Activated CD4-positive, alpha-beta T cell treated with anti-CD3 and anti-CD28 coated beads, Interleukin-2, amount 50 U/mL, for 16 hours (primary cell): Measurements from ENCODE around the gene COX8C.
"Not testable (repeated sequence)": the region's sequence is repeated elsewhere in the genome, so short reads cannot be mapped to it uniquely, and the experiment has no call there.

Experiments
- DNase-seq: peaks from one replicate; pipeline ENCODE4 v3.0.0-alpha.2; 2020

COX8C gene

GRCh38 chr14:93322929-93323599, 23.9 kb upstream of the COX8C start:
- no peak for DNase-seq

DNA sequence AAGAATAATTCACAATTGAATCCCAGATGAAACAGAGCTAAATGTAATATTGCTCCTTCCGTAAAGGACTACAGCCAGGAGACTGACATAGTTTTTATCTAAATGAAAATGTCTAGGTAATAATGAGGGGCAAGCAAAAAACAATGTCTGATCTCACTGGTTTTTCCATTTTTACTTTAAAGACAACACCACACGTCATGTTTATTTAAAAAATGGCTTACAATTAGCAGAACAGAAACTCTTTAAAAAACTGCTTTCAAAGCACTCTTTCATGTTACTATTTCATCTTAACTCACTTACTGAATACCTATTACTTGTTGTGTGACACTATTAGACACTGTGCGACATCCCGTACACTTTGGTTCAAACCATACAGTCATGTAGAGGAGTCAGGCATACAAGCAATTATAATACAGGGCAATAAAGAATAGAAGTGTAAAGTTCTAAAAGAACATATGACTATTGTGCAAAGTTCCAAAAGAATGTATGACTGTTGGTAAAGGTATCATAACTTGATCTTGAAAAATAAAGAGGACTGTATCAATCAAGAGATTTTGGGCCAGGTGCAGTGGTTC, 23.3 kb upstream of the COX8C start:
- no peak for DNase-seq

DNA sequence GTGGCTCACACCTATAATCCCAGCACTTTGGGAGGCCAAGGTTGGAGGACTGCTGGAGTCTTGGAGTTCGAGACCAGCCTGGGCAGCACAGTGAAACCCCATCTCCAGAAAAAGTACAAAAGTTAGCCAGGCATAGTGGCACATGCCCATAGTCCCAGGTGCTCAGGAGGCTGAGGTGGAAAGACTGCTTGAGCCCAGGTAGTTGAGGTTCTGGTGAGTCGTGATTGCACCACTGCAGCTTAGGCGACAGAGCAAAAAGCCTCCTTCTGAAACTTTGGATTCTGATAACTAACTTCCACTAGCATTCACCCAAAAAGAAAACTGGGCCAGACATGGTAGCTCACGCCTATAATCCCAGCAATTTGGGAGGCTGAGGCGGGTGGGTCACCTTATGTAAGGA, 20.8 kb upstream of the COX8C start:
- no peak for DNase-seq

GRCh38 chr14:93328546-93328945, 18.4 kb upstream of the COX8C start:
- no peak for DNase-seq

- no peak for DNase-seq
Observed at GRCh38 chr14:93329965-93330608, 16.9 kb upstream of the COX8C start.

DNA sequence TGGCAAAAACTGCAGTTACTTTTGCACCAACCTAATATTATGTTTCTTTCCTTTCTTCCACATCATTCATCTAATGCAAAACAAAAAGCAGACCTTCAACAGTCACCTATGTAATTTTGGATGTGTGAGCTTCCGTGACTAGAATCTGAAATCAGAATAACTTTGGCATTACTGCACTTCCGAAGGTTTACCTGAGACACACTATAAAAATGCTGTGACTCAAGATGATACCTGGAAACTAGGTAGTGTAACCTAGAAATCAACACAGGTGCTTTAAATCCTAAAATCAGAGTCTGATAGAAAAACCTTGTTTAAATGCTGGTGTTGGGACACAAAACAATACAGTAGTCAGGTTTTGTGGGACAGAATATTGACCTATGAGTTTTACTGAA, 16.4 kb upstream of the COX8C start:
- no peak for DNase-seq

DNA sequence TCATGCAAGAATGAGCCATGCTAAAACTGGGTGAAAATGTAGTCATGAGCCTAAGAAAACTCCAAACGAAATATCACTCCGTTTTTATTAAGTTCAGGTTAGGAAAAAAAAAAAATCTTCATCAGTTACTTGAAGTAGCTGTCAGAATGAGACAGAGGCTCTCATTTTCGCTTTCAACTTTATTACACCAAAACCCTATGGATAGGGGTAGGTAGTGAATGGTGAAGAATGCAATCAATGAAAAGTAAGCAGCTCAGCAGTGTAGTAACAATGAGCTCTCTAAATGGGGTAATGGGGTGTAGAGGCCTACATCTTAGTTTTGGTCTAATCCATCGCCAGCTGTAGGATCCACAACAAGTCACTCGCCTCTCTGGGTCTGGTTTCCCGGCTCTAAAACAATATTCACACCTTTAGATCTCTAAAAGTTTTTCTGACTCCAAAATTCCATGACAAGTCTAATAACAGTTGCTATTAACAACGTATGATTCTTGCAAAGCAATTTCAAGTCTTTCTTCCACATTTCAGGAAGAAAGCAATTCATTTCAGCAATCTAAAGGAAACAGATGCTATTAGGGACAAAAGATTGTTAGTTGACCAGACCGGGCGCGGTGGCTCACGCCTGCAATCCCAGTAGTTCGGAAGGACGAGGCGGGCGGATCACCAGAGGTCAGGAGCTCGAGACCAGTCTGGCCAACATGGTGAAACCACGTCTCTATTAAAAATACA, 15.8 kb upstream of the COX8C start:
- peak; percentile 43 for DNase-seq

- no peak for DNase-seq
Observed at GRCh38 chr14:93331728-93332396, 15.1 kb upstream of the COX8C start.

DNA sequence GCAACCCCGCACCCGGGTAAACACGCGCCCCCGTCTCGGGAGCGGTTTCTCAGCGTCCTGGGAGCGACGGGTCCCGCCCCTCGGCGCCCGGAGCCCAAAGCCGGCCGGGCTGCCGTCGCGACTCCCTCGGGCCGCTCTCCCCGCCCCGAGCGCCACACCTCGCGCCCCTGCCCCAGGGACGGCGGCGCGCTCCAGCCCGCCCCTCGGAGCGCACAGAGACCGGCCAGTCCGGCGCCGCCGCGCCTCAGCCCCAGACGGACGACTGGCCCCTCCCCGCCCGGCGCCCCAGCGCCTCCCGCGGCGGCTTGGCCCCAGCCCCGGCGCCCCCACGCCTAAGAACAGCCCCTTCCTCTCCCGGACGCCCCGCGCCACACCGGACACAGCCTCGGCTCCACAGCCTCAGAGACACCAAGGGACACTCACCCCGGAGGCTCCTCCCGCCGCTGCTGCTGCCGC, 14.6 kb upstream of the COX8C start:
- peak; percentile 46 for DNase-seq

DNA sequence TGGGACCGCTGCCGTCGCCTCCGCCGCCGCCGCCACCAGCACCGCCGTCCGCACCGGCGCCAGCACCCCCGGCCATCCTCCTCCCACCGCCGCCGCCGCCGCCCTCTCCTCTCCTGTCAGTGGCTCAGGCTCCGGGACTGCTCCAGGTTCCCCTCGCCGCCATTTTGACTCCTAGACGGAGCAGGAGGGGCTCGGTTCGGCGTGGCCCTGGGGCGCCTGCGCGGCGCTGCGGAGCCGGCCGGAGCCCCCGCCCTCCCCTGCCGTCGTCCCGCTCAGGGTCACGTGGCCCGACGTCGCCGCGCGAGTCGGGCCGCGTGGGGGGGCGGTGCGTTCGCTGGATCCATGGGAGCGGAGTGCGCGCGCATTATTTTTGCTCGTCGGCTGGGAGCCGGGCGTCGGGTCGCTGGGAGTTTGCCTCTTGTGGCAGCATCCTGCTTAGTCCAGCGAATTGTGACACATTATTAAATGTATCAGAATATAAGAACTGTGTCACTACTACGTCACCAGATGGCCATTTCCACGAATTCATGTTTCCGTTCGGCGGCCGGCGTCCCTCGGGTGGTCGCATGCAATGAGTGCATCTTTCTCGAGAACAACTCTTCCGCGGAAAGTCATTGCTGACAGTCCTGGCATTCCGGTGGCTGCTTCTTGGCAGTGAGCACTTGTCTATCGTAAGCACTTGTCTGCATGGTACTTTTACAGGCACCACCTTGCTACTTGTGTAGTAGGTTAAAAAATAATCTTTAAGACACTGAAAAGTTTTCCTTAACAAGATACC, 13.9 kb upstream of the COX8C start, which contains the start of gene BTBD7:
Gene BTBD7, minus strand, starts transcription at position 184 of the 778 bp plus-strand sequence. CDS start 36,985 bp downstream, outside the sequence.
- peak; percentile 95 for DNase-seq

- no peak for DNase-seq
Observed at GRCh38 chr14:93333631-93334103, 13.3 kb upstream of the COX8C start.

DNA sequence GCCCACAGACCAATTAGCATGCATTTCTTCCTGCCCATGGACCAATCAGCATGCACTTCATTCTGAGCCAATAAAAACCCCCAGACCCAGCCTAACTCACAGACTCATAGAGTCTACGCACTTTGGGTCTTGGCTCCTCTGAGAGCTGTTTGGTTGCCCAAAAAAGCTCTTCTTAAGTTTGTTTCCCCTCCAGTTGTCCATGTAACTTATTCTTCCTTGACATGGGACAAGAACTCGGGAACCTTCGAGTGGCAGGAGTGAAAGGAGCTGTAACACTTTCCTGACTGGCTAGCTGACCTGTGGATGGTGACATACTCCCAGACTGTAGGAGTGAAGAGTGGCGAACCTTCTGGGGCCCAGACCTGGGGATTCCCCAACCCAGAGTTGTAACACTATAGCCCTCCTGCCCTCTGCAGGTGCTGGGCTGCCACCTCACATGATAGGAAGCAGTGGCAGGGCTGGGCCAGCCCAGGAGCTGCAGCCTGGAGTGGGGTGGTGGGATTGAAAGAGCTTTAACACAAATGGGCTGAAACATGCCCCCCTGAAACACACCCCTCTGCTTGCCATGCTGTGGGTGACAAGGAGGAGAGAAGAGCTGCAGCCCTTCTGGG, 9.7 kb upstream of the COX8C start:
- DNase-seq, result peak; percentile 13

- DNase-seq, result no peak
Observed at GRCh38 chr14:93337884-93338283, 9.1 kb upstream of the COX8C start.

DNA sequence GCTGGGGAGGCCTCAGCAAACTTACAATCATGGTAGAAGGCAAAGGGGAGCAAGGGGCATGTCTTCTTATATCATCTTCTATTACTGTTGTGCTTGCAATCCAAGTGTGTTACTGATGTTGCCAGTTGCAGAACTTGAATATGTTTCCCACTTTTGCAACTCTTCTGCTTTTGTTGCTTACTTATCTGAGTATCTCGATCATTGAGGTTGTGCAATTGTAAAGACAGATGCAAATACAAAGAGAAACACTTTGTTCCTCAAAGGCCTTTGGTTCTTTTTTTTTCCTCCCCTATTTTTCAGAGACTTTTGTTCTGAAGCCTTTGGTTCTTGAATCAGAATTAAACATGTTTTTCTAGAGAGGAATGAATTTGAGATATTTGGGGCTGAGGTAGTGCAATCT, 3.7 kb upstream of the COX8C start:
- DNase-seq, result no peak

DNA sequence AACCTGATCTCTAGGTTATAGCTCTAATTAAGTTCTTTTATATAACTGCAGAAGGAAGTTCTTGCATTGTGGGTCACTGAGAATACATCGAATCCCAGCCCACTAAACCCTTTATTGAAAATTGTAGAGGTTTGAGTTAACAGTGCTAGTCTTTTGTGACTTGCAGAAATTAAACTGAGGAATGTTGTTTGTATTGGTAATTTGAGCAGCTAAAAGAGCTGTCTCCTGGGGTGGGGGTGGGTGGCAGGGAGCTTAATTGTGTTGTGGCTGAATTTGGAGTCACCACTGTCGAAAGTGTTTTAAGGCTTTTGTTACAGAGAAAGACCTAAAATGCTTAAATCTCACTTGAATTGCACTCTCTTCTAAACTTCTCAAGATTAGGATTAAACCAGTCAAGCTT, 3.2 kb upstream of the COX8C start:
- DNase-seq, result no peak

GRCh38 chr14:93347850-93348249, 868 bp downstream of the COX8C start:
- no peak for DNase-seq

DNA sequence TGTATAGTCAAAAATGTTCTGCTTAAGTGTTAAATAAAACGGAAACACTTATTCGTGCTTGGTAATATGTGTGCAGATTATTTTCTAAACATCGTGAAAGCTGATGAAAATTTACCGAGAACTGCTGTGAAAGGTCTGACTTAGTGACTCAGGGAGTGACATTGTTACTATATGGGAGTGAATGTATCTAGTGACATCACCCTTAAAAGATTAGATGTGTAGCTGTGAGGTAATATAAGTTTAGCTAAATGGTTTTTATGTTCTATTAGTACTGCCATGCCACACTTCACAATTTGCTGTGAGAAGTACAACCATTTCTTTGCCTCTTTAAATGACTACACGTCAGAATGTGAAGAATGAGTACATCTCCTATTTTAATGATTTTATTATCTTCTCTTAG, 1.3 kb downstream of the COX8C start:
- DNase-seq, result no peak

DNA sequence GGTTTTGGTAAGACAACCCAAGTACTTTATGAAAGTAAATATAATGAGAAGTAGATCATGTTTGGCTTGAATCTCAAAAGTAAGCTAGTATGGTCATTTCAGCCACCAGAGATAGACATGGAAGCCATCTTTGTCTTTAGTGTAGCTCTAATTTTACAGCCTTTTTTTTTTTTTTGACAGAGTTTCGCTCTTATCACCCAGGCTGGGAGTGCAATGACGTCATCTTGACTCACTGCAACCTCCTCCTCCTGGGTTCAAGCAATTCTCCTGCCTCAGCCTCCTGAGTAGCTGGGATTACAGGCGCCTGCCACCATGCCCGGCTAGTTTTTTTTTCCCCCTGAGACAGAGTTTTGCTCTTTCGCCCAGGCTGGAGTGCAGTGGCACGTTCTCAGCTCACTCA, 7.9 kb downstream of the COX8C start:
- DNase-seq, result not testable (repeated sequence)

DNA sequence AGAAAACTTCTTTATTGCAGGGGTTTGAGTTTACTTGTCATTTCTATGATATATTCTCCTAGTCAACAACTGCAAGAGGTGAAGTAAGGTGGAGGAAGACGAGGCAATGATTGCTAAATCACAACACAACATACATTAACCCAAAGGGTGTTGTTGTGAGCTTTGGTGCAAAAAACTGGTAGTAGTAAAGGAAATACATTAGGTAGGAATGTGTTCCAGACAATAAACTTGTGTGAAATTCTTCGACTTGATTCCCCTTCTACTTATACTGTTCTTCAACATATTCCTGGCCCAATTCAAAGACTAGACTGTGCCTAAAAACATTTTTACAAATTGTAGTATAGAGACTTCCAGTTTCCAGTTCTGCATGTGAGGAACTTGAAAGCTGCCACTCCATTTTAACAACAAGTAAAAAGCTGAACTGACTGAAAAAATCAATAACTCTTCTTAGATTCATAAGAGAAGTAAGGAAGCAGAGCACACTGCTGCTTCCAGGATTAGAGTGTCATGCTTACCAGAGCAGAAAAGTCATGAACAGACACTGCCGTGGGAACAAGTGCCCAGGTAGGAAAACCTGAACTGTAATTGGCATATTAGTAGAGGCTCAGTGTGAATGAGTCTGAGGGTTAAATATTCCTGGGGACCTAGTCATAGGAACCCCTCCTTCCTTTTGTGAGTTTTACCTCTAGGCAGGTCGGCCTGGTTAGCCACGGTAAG, 22.2 kb downstream of the COX8C start:
- no peak for DNase-seq

DNA sequence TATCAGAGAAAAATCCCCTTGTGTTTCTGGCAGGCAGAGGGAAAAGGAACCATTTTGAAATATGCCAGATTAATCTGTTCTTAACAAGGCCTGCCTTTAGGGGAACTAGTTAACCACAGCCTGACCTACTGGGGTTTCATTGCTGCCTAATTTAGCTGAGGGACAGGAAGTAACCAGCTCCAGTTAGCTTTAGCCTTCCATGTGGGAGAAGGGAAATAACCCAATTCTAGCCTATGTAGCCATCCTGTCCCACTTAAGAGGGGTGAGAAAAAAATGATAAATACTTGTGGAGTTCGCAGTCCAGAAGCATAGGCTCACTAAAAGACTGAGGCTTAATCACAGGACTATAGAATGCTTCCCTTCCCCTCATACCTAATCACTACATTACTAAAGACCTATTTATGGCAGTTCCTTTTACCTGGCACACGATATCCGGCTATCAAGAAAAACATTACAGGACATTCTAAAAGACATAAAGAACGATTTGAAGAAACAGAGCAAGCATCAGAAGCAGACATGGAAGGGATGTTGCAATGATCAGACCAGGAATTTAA, 22.8 kb downstream of the COX8C start:
- DNase-seq, result no peak
